H9 (cell line): Measurements from ENCODE around the gene LDB1. TPM values are rescaled to one million over a fixed set of nuclear protein-coding genes. Genes with fewer than 3 reads are reported as not detected.

Source experiments
- DNase-seq: peaks from one replicate; pipeline ENCODE4 v3.0.0-alpha.2; 2017
- H2AFZ ChIP-seq: one replicate; pipeline ENCODE4 v1.6.1; 2013; ENCODE audit warnings: mild to moderate bottlenecking, low read length, control low read depth, moderate library complexity
- H2AK5ac ChIP-seq: 2 replicates; pipeline ENCODE4 v1.6.1; 2013; ENCODE audit warnings: low read length, control low read depth, mixed read lengths; ENCODE audit not compliant: insufficient read length
- H2BK120ac ChIP-seq: one replicate; pipeline ENCODE4 v1.6.1; 2013; ENCODE audit warnings: low read depth, mild to moderate bottlenecking, low read length, control low read depth, inconsistent platforms; ENCODE audit not compliant: poor library complexity, severe bottlenecking
- H2BK12ac ChIP-seq: 2 replicates; pipeline ENCODE4 v1.6.1; 2013; ENCODE audit warnings: low read length, control low read depth, mixed read lengths, low read depth; ENCODE audit not compliant: insufficient read length
- H2BK15ac ChIP-seq: 2 replicates; pipeline ENCODE4 v1.6.1; 2013; ENCODE audit warnings: low read depth, low read length, control low read depth
- H2BK20ac ChIP-seq: one replicate; pipeline ENCODE4 v1.6.1; 2013; ENCODE audit warnings: low read depth, mild to moderate bottlenecking, low read length, control low read depth, inconsistent platforms; ENCODE audit not compliant: poor library complexity, severe bottlenecking
- H2BK5ac ChIP-seq: 2 replicates; pipeline ENCODE4 v1.6.1; 2013; ENCODE audit warnings: low read length, control low read depth, mixed read lengths; ENCODE audit not compliant: insufficient read length
- H3K14ac ChIP-seq: 2 replicates; pipeline ENCODE4 v1.6.1; 2013; ENCODE audit warnings: low read length, control low read depth; ENCODE audit not compliant: insufficient read depth
- H3K18ac ChIP-seq: 2 replicates; pipeline ENCODE4 v1.6.1; 2013; ENCODE audit warnings: low read depth, mild to moderate bottlenecking, mixed read lengths, low read length, control low read depth; ENCODE audit not compliant: insufficient read length
- H3K23ac ChIP-seq: 2 replicates; pipeline ENCODE4 v1.6.1; 2013; ENCODE audit warnings: low read length, control low read depth, mixed read lengths, low read depth; ENCODE audit not compliant: insufficient read length
- H3K23me2 ChIP-seq: 2 replicates; pipeline ENCODE4 v1.6.1; 2013; ENCODE audit warnings: low read depth, mild to moderate bottlenecking, mixed read lengths, low read length, control low read depth; ENCODE audit not compliant: insufficient read length, poor library complexity, severe bottlenecking
- H3K27ac ChIP-seq: 2 replicates; pipeline ENCODE4 v1.5.1; 2013; ENCODE audit warnings: low read length, control low read depth, mixed read lengths, low read depth; ENCODE audit not compliant: insufficient read length
- H3K27me3 ChIP-seq: 2 replicates; pipeline ENCODE4 v1.6.1; 2013; ENCODE audit warnings: low read length, control low read depth, inconsistent platforms; ENCODE audit not compliant: insufficient read depth
- H3K4ac ChIP-seq: 2 replicates; pipeline ENCODE4 v1.6.1; 2013; ENCODE audit warnings: low read depth, mild to moderate bottlenecking, control low read depth, inconsistent platforms, low read length, moderate library complexity
- H3K4me1 ChIP-seq: 2 replicates; pipeline ENCODE4 v1.6.1; 2013; ENCODE audit warnings: low read length, control low read depth, inconsistent platforms; ENCODE audit not compliant: insufficient read depth
- H3K4me2 ChIP-seq: 2 replicates; pipeline ENCODE4 v1.6.1; 2013; ENCODE audit warnings: low read length, control low read depth, mixed read lengths; ENCODE audit not compliant: insufficient read length, insufficient read depth
- H3K56ac ChIP-seq: 2 replicates; pipeline ENCODE4 v1.6.1; 2013; ENCODE audit warnings: low read depth, mild to moderate bottlenecking, mixed read lengths, low read length, control low read depth; ENCODE audit not compliant: insufficient read length
- H3K79me1 ChIP-seq: 2 replicates; pipeline ENCODE4 v1.6.1; 2013; ENCODE audit warnings: low read depth, mild to moderate bottlenecking, moderate library complexity, low read length, control low read depth, inconsistent platforms; ENCODE audit not compliant: insufficient read depth, poor library complexity, severe bottlenecking
- H3K79me2 ChIP-seq: 2 replicates; pipeline ENCODE4 v1.6.1; 2013; ENCODE audit warnings: low read length, control low read depth, inconsistent platforms; ENCODE audit not compliant: insufficient read depth
- H3K9ac ChIP-seq: 2 replicates; pipeline ENCODE4 v1.6.1; 2013; ENCODE audit warnings: low read length, control low read depth, mixed read lengths; ENCODE audit not compliant: insufficient read length; ENCODE audit errors: extremely low read depth
- H3K9me3 ChIP-seq: one replicate; pipeline ENCODE4 v1.6.1; 2013; ENCODE audit warnings: low read depth, low read length, inconsistent platforms; ENCODE audit not compliant: control insufficient read depth
- H3T11ph ChIP-seq: one replicate; pipeline ENCODE4 v1.6.1; 2013; ENCODE audit warnings: mild to moderate bottlenecking, low read length, control low read depth, inconsistent platforms
- H4K20me1 ChIP-seq: one replicate; pipeline ENCODE4 v1.6.1; 2013; ENCODE audit not compliant: control insufficient read depth, insufficient read length, insufficient read depth
- H4K5ac ChIP-seq: 2 replicates; pipeline ENCODE4 v1.6.1; 2013; ENCODE audit warnings: low read depth, mild to moderate bottlenecking, mixed read lengths, low read length, control low read depth; ENCODE audit not compliant: insufficient read length
- H4K8ac ChIP-seq: replicated peaks from 2 replicates; pipeline ENCODE4 v1.6.1; 2013; ENCODE audit warnings: low read length, control low read depth, mixed read lengths, low read depth; ENCODE audit not compliant: insufficient read length
- H4K91ac ChIP-seq: 2 replicates; pipeline ENCODE4 v1.6.1; 2013; ENCODE audit warnings: low read depth, mild to moderate bottlenecking, moderate library complexity, mixed read lengths, low read length, control low read depth; ENCODE audit not compliant: insufficient read length
- H3K27ac Mint-ChIP-seq, 3 experiments: 2 replicates in 2 of 3; 3 replicates in 1 of 3; pipeline ENCODE4 v1.8.0; 2020 to 2021; ENCODE audit warnings: mixed read lengths in 3 of 3, mild to moderate bottlenecking in 1 of 3, moderate library complexity in 1 of 3
- H3K27me3 Mint-ChIP-seq: 2 replicates; pipeline ENCODE4 v1.8.0; 2021; ENCODE audit warnings: low read depth, mild to moderate bottlenecking, moderate library complexity, mixed read lengths
- H3K36me3 Mint-ChIP-seq, 3 experiments: 2 replicates in 2 of 3; 3 replicates in 1 of 3; pipeline ENCODE4 v1.8.0; 2020 to 2021; ENCODE audit warnings: low read depth in 3 of 3, mixed read lengths in 3 of 3; ENCODE audit not compliant: insufficient read depth in 1 of 3
- H3K4me1 Mint-ChIP-seq, 2 experiments: 2 replicates each; pipeline ENCODE4 v1.8.0; 2020; ENCODE audit warnings: mixed read lengths in 2 of 2
- H3K4me3 Mint-ChIP-seq, 2 experiments: 2 replicates in 1 of 2; 3 replicates in 1 of 2; pipeline ENCODE4 v1.8.0; 2020 to 2021; ENCODE audit warnings: mild to moderate bottlenecking in 2 of 2, mixed read lengths in 2 of 2, moderate library complexity in 1 of 2
- H3K9me3 Mint-ChIP-seq, 2 experiments: 2 replicates in 1 of 2; 3 replicates in 1 of 2; pipeline ENCODE4 v1.8.0; 2020; ENCODE audit warnings: mild to moderate bottlenecking in 2 of 2, mixed read lengths in 2 of 2, moderate library complexity in 1 of 2
- WGBS: extraction: QIAGEN DNeasy Blood & Tissue Kit; methylation state at CpG from one replicate; pipeline ENCODE4 v1.1.7; 2013; ENCODE audit warnings: missing lambda C conversion rate, low lambda C conversion rate, mixed read lengths; ENCODE audit not compliant: insufficient read length; ENCODE audit errors: extremely low coverage; 5-methylcytosine and 5-hydroxymethylcytosine counted together
- total RNA-seq: library from RNA; stranded (reverse); gene quantifications from 2 replicates; pipeline ENCODE4 v1.2.1, GENCODE V29; 2021
- TF ChIP-seq, protein P1 (sequence below): fragments of 200-600 bp; sonication (generic); conservative IDR thresholded peaks from 3 replicates; pipeline ENCODE4 v1.8.0; 2021; ENCODE audit warnings: antibody characterized with exemption, mild to moderate bottlenecking

The LDB1 gene
- total RNA-seq, 1 experiment from 2014 or later, result 80.5 TPM

DNA sequence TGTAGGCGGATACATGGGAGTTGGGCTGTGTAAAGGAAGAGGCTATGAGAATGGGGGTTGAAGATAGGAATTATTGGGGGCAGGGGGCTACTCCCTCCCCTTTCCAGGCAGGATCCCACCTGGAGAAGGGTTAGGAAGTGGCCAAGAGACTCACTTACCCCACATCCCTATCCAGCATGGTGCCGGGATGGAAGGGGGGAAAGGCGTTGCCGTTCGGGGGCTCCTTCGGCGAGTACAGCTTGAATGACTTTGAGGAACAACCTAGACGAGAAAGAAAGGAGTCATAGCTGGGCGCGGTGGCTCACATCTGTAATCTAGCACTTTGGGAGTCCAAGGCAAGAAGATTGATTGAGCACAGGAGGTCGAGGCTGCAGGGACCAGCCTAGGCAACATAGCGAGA, 8.9 kb downstream of the LDB1 start:
- Mint-ChIP-seq H3K27me3 (no peaks in the 10 kb centered on the region), H3K27ac (no peak overlapping the region), H3K4me3 (no peak overlapping the region; a peak in 1 of 5 replicates), H3K4me1 (peaks cover 31 to 38% of the 10 kb centered on the region in 2 experiments), H3K36me3 (peaks cover 35 to 49% (median 46%) of the 10 kb centered on the region in 3 experiments), H3K9me3 (no peaks in the 10 kb centered on the region)
- H3K79me2 ChIP-seq, result peaks cover 23% of the 10 kb centered on the region; the same call in 1 of the 2 replicates
- no peaks in the 10 kb centered on the region for H3K27me3 ChIP-seq
- H3K4ac ChIP-seq, result no peak overlapping the region
- no peak overlapping the region for H2BK20ac ChIP-seq
- H3T11ph ChIP-seq, result no peak overlapping the region
- H3K18ac ChIP-seq, result no peak overlapping the region
- H4K5ac ChIP-seq, result no peak overlapping the region
- H3K4me2 ChIP-seq, result no peak overlapping the region
- H3K23ac ChIP-seq, result no peak overlapping the region
- H3K14ac ChIP-seq, result no peak overlapping the region
- no peak overlapping the region for H3K9ac ChIP-seq
- no peak for DNase-seq
- no peak overlapping the region for H2BK12ac ChIP-seq
- H2AK5ac ChIP-seq, result no peak overlapping the region
- H3K79me1 ChIP-seq, result peaks cover 8% of the 10 kb centered on the region
- H2BK120ac ChIP-seq, result no peak overlapping the region
- H2BK5ac ChIP-seq, result no peak overlapping the region
- no peak overlapping the region for H4K8ac ChIP-seq
- TF ChIP-seq, protein P1, sequence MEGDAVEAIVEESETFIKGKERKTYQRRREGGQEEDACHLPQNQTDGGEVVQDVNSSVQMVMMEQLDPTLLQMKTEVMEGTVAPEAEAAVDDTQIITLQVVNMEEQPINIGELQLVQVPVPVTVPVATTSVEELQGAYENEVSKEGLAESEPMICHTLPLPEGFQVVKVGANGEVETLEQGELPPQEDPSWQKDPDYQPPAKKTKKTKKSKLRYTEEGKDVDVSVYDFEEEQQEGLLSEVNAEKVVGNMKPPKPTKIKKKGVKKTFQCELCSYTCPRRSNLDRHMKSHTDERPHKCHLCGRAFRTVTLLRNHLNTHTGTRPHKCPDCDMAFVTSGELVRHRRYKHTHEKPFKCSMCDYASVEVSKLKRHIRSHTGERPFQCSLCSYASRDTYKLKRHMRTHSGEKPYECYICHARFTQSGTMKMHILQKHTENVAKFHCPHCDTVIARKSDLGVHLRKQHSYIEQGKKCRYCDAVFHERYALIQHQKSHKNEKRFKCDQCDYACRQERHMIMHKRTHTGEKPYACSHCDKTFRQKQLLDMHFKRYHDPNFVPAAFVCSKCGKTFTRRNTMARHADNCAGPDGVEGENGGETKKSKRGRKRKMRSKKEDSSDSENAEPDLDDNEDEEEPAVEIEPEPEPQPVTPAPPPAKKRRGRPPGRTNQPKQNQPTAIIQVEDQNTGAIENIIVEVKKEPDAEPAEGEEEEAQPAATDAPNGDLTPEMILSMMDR, result no peak
- H4K20me1 ChIP-seq, result peaks cover 3% of the 10 kb centered on the region
- no peak overlapping the region for H2BK15ac ChIP-seq
- WGBS, result no CpG with 5 or more reads among the region's 12 CpGs
- H2AFZ ChIP-seq, result no peak overlapping the region
- no peak overlapping the region for H3K27ac ChIP-seq
- H3K56ac ChIP-seq, result no peak overlapping the region
- H4K91ac ChIP-seq, result no peak overlapping the region
- H3K9me3 ChIP-seq, result no peaks in the 10 kb centered on the region
- peaks cover 11% of the 10 kb centered on the region for H3K4me1 ChIP-seq
- H3K23me2 ChIP-seq, result peaks cover 11% of the 10 kb centered on the region
